GOT3 (cell line): ENCODE results near the gene ZNF83.
A peak's percentile ranks its signal among the peaks of the same experiment; 100 is the strongest.
"Not testable (repeated sequence)": the region's sequence is repeated elsewhere in the genome, so short reads cannot be mapped to it uniquely, and the experiment has no call there.

Source experiments
- DNase-seq: peaks from one replicate; lab custom pipeline; 2025; ENCODE audit warnings: mixed read lengths; lab: John Stamatoyannopoulos, UW

The ZNF83 gene

GRCh38 chr19:52637718-52638585 lies at the start of gene ZNF83:
ZNF83 (minus strand) TSS chr19:52638355.
- DNase-seq = peak; percentile 66

DNA sequence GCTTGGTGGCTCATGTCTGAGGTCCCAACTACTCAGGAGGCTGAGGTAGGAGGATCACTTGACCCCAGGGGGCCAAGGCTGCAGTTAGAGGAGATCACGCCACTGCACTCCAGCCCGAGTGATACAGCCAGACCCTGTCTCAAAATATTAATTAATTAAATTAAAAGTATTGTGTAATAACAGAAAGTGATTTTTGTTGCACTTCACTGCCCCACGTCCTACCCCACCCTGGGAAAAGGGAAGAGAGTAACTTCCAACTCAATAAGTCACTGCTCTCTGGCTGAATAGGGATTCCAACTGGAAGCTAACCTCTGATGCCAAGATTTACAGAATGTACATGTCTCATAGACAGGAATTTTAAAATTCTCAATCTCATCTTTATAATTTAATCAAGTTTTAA lies 49.5 kb upstream of the ZNF83 start:
- no peak for DNase-seq

GRCh38 chr19:52685811-52686210 lies 47.7 kb upstream of the ZNF83 start:
- no peak for DNase-seq

DNA sequence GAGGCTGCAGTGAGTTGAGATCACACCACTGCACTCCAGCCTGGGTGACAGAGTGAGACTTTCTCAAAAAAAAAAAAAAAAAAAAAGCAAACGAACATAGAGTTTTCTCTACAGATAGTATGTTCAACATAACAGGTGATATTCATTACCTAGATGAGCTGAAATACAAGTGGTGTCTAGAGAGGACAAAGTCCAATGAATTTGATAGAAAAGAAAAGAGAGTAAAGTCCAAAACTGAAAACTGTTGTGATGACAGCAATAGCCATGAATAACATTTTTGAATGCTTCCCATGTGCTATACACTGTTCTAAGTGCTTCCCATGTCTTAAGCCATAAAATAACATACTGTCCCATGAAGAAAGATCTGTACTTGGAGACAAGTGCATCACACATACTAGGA lies 43.1 kb upstream of the ZNF83 start:
- DNase-seq = not testable (repeated sequence)

DNA sequence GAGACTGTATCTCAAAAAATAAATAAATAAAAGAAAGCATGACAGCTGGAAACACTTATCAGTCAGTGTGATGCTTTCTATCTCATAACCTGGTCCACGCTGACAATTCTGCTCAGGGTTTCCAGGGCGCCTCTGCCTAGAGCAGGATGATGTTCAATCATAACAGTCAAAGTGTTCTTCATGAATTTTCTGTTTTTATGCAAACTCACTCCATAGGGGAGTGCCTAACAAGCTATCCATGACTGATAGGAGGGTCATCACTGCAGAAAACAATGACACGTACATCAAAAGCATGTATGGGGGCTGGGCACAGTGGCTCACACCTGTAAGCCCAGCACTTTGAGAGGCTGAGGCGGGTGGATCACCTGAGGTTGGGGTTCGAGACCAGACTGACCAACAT lies 41.4 kb upstream of the ZNF83 start:
- no peak for DNase-seq

DNA sequence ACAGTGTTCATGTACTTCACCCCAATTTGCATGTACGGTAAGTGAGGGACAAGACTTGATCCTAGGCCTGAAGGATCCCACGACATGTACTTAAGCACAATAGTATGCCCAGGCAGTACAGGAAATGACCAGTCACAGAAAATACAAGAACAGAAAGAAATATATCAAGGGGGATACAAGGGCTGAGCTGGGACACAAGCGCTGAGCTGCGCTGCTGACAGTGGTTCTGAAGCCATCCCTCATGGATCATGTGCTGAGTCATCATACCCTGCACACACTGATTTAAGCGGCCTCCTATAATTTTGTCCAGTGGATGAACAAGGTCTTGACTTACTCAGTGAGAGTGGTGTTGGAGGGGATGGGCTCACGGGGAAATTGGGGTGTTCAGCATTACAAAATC lies 37.1 kb upstream of the ZNF83 start:
- DNase-seq = not testable (repeated sequence)

- DNase-seq = no peak
Observed at GRCh38 chr19:52673014-52673413, 34.9 kb upstream of the ZNF83 start.

DNA sequence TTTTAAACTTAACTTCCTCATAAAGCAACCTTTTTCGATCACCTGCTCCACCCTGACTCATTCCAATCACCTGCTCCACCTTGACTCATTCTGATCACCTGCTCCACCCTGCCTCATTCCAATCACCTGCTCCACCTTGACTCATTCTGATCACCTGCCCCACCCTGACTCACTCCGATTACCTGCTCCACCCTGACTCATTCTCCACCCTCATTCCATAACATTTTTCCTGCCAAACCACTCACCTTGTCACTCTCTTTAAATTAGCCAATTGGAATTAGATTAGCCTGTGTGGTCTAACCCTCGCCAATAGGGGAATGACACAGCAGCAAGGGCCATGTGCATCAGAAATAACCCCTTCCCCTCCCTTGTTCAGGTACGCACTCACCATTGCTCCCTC lies 31.9 kb upstream of the ZNF83 start:
- no peak for DNase-seq

DNA sequence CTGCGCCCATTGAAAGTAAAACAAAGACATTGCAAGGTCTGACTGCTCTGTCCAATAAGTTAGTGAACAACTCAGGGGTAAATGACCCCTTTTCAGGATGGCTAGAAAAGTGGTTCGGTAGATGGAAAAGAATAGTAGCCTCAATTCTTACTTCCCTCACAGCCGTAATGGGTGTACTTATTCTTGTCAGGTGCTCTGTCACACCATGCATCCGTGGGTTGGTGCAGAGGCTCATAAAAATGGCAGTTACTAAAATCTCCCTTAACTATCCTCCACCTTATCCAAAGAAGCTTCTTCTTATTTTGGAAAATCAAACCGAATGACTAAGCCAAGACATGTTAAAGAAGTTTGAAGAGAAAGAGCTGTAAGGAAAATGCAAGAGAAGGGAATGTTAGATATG lies 31.4 kb upstream of the ZNF83 start:
- DNase-seq = no peak

DNA sequence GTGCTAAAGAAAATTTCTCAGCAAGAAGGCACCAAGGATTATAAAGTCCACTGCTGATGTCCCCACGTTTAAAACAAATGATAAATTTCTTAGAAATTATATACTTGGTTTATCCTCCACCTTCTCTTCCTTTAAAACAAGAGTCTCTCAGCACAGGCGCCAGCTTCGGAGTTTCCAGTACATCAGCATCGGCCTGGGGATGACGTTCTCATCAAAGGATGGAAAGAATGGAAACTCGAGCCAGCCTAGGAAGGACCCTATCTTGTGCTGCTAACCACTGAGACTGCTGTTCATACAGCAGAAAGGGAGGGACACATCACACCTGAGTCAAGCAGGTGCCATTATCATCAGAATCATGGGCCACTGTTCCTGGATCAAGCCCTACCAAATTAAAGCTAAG lies 29.8 kb upstream of the ZNF83 start:
- no peak for DNase-seq

- no peak for DNase-seq
Observed at GRCh38 chr19:52666506-52666905, 28.4 kb upstream of the ZNF83 start.

GRCh38 chr19:52665529-52665928 lies 27.4 kb upstream of the ZNF83 start:
- no peak for DNase-seq

GRCh38 chr19:52665027-52665426 lies 26.9 kb upstream of the ZNF83 start:
- DNase-seq = no peak

GRCh38 chr19:52664461-52664860 lies 26.3 kb upstream of the ZNF83 start:
- DNase-seq = no peak

DNA sequence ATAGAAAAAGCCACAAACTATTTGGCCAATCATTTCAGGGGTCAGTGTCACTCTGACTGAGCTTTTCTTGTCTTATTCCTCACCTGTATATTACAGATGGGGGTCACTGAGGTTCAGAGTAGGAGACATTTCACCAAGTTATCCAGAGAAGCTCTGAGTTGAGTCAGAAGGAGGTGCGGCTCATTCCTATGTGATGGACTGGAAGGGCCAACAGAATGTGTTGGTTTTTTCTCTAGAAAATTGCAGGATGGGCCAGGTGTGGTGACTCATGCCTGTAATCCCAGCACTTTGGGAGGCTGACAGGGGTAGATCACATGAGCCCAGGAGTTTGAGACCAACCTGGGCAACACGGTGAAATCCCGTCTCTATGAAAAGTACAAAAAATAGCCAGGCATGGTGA lies 24.5 kb upstream of the ZNF83 start:
- no peak for DNase-seq

DNA sequence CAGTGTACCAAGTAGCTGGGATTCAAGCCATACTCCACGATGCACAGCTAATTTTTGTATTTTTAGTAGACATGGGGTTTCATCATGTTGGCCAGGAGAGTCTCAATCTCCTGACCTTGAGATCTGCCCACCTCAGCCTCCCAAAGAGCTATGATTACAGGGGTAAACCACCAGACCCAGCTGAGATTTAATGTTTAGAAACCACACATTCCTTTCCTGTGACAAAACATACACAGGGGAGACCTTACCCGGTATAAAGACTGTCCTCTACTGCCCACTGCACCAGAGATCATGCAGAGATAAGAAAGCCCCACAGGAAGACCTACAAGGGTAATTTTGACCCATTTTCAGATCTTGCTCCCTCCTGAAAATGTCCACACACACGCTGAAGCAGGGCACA lies 22.8 kb upstream of the ZNF83 start:
- DNase-seq = no peak

DNA sequence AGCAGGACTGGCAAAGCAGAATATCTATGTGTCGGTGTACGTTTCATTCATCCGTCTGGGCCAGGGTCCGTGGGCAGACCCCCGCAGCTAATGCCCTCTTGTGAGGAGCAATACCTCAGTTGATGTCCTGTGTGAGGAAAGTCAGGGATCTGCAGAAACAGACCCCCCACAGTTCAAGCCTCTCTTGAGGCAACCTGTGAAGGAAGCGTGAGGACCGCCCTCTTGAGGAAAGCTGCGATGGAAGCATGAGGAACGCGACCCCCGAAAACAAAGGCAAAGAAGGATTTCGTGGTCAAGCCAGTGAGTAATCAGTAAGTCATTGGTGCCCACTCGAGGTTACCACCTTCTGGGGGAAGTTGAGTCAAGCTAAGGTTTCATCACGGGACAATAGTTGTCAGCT lies 20.9 kb upstream of the ZNF83 start:
- no peak for DNase-seq

DNA sequence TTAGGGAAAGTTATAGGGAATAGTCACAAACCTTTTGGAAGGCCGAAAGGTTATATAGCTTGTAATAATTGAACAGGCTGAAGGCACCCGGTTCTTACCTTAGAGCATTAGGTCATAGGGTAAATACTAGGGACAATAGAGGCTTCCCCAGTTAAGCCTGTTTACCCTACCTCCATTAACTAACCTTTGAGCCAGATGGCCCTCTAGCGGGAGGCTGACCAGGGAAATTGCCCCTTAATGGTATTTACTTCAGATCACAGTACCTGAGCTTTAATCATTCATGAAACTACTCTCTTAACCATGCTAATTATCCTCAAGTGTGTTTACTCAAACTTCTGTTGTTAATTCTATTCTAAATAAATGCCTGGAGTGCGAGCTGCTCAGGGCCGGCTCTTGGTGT lies 20.4 kb upstream of the ZNF83 start:
- DNase-seq = no peak

GRCh38 chr19:52653161-52653560 lies 15.0 kb upstream of the ZNF83 start:
- DNase-seq = no peak

DNA sequence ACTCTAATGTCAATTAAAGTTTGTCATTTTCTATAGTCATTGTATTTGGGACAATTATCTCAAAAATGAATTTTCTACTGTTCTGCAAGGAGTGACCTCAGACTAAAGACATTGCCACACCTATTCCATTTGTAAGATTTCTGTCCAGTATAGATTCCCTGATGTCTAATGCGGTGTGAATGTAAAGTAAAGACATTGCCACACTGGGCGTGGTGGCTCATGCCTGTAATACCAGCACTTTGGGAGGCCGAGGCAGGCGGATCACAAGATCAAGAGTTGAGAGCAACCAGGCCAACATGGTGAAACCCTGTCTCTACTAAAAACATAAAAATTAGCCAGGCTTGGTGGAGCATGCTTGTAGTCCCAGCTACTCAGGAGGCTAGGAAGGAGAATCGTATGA lies 13.8 kb upstream of the ZNF83 start:
- no peak for DNase-seq

- DNase-seq = no peak
Observed at GRCh38 chr19:52648336-52649016, 10.3 kb upstream of the ZNF83 start.

DNA sequence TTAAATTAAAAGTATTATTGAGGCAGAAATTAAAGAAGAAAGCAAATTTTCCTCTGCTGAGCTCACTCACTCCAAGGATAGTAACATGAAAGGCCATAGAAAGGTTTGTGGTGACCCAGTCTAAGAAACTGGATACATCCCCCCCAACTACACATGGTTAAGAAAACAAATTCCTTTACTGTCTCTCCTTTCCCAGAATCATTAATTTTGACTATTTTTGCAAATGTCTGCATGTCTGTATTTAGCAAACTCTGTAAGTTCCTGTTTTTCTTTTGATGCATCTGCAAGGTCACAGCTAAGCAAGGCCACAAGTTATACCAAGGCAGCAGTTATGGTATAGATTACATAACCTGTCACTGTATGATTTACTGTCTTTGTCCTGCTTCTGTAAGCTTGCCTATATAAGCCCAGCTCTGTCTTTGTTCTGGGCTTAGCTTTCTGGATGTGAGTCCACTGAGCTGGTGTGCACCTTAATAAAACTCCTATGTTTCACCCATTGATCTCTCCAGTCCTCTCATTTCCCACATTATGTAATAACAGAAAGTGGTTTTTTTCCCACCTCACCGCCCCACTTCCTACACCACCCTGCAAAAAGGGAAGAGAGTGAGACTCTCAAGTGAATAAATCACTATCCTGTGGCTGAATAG lies 8.5 kb upstream of the ZNF83 start:
- DNase-seq = no peak

- DNase-seq = no peak
Observed at GRCh38 chr19:52640916-52641315, 2.8 kb upstream of the ZNF83 start.
